OCI-LY7 (cell line): ENCODE measurements around the gene PPAT.

ENCODE experiments used
- CTCF ChIP-seq: fragments of 200-600 bp; sonication (generic); conservative IDR thresholded peaks from 2 replicates; pipeline ENCODE4 v1.5.1; 2014; ENCODE audit warnings: mild to moderate bottlenecking, antibody characterized with exemption, low read length, moderate library complexity, mixed read lengths
- EZH2phosphoT487 ChIP-seq: fragments of 200-600 bp; sonication (generic); IDR thresholded peaks from 2 replicates; pipeline ENCODE4 v1.6.1; 2018; ENCODE audit warnings: low read depth, borderline replicate concordance, mild to moderate bottlenecking, mixed run types, antibody characterized with exemption, low read length, moderate library complexity, mixed read lengths

GRCh38 chr4:56438766-56439165 lies 3.4 kb upstream of the PPAT start:
- TF ChIP-seq CTCF (no peak), EZH2phosphoT487 (no peak)
